GM19324 (cell line): ENCODE results near the gene JMJD6.
"Not testable (repeated sequence)": the region's sequence is repeated elsewhere in the genome, so short reads cannot be mapped to it uniquely, and the experiment has no call there.

Experiments used
- ATAC-seq: cut with Tn5 transposase; IDR thresholded peaks from one replicate; pipeline ENCODE4 v1.9.1; 2021; ENCODE audit warnings: mild to moderate bottlenecking, moderate library complexity; ENCODE audit not compliant: unreplicated experiment, low FRiP score

The JMJD6 gene

DNA sequence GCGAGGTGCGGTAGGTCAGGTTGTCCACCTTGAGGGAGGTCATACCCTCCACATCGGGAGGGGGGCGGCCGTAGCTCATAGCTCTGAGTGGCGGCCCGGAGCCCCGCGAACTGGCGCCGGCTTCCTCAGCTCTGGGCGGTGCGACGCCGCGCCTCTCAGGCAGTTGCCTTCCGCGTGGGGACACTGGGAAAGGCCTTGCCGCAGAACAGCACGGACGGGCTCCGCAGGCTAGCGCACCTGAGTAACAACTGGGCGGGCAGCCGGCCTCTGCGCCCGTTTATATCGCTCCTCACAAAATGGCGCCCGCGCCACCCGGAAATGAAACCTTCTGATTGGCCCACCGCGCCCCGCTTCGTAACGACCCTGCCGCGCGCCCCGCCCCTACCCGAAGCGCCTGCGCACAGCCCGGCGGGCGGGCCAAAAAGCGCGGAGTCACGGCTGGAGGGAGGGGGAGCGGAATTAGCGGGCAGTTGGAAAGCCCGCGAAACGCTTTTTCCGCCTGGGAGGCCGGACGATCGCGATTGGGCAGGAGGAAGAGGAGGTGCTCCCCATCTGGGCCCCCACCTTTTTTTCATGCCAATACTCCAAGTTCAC is 10.8 kb upstream of the JMJD6 start, which contains the start of gene SRSF2:
Gene SRSF2, minus strand, starts transcription at position 250 of the 594 bp plus-strand sequence. Its CDS starts 171 bp downstream, at position 79.
- peak; percentile 82 for ATAC-seq

DNA sequence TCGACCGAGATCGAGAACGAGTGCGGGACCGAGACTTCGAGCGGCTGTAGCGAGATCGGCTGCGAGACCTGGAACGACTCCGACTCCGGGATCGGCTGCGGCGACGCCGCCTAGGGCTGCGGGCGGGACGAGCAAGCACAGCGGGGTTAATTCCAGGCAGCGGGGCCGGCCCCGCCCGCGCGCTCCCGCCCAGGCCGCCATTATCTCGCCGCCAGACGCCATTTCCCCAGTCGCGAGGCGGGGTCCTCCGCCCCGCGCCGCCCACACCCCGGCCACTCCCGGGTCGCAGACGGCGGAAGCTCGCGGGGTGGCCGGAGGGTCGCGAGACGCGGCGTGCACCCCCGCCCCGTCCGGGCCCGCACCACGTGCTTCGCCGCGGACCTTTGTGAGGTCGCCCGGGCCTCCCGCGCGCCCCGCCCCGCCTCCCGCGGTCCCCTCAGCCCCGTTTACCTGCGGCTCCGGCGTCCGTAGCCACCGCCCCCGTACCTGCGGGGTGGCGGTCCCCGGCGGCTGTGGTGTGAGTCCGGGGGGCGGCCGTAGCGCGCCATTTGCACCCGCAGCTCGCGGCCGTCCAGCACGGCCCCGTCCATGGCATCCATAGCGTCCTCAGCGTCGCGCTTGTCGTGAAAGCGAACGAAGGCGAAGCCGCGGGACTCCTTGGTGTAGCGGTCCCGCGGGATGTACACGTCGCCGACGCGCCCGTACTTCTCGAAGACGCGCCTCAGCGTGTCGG is 10.1 kb upstream of the JMJD6 start:
- ATAC-seq, result peak; percentile 20

DNA sequence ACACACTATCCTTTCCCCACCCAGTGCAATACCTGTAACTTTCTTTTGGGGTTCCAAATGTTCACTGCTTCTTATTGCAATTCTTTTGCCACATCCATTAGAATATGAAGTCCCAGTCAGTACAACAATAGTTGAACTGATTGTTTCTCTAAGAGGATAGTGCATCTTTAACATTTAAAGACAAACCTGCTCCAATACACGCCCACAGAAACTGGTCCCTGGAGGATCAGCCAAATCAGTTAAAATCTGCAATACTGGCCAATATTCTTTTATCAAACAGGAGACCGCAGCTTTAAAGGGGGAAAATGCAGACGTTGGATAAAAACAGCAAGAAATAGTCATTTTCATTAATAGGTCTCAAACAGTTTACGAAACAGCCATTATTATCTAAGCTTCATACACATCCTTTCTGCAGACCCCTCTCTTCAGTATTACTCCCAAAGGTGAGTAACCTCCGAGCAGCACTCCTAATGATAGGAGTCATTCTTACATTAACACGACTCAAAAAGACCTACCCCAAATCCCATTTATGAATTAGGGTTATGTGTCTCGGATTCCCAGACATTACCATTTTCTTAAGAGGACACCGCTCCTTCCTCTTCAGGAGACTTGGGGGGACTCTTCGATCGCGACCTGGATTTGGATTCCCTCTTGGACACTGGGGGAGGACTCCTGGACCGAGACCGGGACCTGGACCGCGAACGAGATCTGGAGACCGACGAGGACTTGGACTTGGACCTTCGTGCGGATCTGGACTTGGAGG is 9.4 kb upstream of the JMJD6 start:
- no peak for ATAC-seq

DNA sequence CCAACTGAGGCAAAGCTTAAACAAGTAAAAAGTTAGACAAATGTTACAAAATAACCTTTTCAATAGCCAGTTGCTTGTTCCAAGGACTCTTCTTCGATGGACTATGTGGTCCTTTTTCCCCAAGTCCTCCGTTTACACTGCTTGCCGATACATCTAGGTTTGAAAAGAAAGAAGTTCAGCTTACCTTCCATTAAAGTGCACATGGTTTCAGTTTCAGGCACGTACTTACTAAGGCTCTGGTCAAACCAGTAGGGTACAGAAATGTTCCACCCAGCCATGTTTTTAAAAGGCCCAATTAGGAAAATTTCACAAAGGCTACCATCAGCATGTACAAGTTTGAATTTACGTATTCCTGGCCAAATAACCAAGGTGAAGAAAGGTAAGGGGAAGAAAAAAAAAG is 8.6 kb upstream of the JMJD6 start:
- ATAC-seq, result no peak

DNA sequence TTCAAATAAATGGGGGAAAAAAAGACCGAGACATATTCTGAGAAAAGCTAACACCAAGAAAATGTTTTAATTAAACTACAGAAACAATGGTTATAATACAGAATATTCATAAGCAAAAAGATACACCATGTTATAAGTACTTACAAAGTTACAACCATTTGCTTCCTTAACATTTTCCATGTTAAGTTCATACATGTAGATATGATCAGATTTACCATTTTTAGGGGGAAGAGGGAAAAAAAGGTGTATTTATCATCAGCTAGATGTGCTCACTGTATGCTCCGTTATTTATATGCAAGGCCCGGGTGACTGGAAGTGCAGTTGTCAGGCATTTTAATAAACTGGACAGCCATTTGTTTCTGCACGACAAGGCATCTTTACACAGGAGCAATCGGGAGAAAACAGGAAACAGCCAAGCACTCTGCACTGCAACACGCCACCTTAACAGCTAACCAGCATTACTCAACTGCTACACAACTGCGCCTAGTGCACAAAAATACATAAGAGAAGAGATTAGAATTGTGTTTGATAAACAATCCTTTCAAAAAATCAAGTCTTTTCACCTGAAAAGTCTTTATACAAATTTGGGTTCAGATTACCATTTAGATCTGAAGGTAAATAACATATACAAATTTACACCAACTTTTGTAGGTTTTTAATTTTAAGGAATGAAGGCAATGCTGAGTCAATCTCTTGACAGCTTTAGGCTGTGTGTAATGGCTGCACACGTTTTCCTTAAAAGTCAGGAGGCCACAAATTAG is 7.9 kb upstream of the JMJD6 start:
- ATAC-seq, result no peak

DNA sequence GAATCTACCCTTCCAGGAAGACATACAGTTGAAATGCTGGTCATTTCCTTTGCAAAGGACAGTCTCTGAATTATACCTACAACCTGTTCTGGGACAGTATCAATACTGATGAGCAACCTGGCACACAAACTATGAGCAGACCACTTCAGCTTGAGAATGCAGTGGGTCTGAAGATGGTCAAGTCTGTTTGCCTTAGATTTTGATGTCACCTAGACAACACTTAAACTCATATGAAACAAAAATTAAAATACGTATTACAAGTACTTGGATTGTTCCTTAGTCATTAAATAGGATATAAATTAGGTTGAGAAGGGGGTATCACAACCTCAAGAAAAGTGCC is 7.2 kb upstream of the JMJD6 start:
- no peak for ATAC-seq

DNA sequence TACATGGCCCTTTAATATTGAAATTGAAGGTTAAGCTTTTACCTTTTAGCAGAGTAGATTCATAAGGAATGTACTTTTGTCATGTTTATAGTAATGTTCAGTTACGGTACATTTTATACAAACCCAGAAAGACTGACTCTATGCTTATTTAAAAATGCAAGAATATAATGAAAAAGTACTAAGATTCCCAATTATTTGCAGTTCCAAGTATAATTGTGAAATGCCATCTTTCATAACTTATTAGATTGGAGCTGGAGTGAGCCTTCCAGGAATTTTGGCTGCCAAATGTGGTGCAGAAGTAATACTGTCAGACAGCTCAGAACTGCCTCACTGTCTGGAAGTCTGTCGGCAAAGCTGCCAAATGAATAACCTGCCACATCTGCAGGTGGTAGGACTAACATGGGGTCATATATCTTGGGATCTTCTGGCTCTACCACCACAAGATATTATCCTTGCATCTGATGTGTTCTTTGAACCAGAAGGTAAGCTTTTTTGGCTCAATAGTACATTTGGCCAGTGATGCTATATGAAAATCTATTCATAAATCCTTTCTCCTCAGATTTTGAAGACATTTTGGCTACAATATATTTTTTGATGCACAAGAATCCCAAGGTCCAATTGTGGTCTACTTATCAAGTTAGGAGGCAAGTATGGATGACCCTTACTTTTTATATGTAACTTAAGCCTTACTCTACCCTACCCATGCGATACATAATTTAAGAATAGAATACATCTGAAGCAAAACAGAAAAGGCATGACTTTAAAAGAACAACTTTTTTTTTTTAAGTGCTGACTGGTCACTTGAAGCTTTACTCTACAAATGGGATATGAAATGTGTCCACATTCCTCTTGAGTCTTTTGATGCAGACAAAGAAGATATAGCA is 6.6 kb upstream of the JMJD6 start:
- ATAC-seq, result no peak

DNA sequence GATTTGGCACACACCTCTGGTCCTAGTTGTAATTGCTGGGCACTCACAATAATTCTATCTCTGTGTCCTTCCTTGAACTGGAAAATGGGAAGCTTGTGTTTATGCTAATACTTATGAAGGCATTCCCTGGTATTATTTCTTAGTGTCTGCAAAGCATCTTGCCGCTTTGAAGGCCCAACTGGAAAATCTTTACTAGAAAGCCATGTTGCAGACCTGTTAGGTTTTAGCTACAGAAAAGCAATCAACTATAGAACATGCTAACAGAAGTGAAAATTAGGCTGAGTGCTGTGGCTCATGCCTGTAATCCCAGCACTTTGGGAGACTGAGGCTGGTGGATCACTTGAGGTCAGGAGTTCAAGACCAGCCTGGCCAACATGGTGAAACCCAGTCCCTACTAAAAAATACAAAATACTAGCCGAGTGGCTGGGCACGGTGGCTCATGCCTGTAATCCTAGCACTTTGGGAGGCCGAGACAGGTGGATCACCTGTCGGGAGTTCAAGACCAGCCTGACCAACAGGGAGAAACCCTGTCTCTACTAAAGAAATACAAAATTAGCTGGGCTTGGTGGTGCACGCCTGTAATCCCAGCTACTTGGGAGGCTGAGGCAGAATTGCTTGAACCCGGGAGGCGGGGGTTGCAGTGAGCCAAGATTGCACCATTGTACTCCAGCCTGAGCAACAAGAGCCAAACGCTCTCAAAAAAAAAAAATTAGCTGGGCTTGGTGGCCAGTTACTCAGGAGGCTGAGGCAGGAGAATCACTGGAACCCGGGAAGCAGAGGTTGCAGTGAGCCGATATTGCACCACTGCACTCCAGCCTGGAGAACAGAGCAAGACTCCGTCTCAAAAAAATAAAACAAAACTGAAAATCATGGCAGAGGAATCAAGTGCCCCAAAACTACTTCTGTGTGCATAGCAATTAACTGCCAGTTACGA is 5.7 kb upstream of the JMJD6 start:
- ATAC-seq, result not testable (repeated sequence)

DNA sequence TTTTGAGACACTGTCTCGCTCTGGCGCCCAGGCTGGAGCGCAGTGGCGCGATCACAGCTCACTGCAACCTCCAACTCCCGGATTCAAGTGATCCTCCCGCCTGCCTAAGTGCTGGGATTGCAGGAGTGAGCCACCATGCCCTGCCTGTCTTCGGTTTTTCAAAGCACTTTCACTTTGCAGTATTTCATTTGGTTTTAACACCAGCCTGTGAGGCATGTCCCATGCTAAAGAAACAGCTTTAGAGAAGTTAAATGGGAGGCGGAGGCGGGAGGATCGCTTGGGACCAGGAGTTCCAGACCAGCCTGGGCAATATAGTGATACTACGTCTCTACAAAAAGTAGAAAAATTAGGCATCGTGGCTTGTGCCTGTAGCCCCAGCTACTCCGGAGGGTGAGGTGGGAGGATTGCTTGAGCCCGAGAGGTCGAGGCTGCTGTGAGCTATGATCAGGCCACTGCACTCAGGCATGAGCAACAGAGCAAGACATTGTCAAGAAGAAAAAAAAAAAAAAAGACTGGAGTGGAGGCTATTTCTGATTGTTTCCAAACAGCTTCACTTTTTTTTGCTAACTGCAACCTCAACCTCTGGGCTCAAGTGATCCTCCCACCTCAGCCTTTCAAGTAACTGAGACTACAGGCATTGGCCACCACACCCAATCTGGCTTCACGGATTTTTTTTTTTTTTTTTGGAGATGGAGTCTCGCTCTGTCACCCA is 1.5 kb upstream of the JMJD6 start:
- ATAC-seq, result no peak

DNA sequence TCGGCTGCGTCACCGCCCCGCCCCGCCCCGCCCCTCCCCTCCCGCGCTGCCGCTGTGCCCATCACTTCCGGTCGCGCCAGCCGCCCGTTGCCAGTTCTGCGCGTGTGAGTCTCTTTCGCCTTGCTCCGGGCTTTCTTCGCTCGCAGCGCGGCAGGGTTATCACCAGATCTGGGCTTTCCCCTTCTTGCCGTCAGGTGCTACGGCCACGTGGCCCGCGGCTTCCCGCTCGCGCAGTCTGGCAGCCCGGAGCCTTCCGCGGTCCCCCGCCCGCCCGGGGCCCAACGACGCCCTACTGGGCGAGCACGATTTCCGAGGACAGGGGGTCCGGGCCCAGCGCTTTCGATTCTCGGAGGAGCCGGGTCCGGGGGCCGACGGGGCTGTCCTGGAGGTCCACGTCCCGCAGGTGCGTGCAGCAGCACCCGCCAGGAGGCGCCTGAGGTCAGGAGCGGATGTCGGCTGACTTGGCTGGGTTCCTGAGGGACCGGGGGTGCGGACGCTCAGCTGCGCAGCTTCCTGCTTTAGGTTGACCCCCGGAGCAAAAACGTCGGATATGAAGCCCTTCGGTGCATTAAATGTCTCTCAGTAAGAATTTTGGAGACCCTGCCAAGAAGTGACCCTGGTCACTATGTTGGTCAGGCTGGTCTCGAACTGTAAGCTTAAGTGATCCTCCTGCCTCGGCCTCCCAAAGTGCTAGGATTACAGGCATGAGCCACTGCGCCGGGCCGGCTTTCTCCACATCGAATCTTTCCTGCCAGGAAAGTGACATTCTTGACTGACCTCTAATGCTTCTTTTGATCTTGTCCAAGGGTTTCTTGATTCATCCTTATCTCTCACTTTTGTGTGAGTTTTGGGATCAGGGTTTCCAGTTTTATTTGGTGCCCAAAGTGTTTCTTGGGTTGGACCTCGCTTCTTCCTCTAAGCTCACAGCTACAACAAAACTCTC is 641 bp upstream of the JMJD6 start, which contains the start of gene METTL23:
Gene METTL23, plus strand, starts transcription at position 64 of the 943 bp plus-strand sequence. CDS start 2,872 bp downstream, outside the sequence.
- peak; percentile 38 for ATAC-seq

DNA sequence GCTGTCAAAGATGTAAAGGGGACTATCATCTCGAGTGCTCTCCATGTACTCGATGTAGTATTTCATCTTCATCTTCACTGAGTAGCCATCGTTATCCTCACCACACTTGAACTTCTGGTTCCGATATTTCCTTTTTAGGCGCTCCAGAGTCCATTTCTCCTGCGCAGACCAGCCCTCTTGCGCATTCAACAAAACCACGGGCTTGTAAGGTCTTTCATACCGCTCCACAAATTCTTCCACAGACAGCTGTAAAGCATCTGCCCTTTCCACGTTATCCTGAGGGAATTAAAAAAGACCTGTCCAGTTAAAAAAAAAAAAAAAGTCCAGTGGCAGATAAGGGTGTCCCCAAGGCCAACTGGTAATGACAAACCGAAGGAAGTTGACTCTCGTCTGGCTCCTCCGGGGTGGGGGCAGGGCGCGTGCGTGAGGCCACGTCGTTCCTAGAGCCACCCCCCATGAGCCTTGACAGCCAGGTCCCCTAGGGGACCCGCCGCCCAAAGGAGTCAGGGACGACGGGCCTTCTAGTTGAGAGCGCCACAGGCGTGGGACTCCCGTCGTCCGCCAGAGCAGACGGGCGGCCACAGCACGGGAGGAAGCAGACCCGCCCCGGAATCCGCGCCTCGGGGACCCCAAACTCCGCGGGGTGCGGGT is 701 bp downstream of the JMJD6 start:
- peak; percentile 8 for ATAC-seq

DNA sequence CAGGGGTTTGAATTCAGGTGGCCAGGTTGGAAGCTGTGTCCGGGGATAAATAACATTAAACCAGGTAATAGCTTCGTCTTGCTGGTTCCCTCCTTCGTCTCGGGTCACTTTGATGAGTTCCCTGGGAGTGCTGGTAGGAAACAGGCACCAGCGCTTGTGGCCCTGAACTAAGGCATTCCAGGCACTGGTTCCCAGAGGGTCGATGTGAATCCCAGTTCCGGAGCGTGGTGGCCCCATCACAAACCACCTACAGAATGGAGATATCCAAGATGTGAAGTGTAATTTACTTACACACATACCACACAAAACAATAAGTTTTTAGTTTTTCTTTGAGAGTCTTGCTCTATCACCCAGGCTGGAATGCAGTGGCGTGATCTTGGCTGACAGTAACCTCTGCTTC is 2.6 kb downstream of the JMJD6 start:
- ATAC-seq, result no peak

DNA sequence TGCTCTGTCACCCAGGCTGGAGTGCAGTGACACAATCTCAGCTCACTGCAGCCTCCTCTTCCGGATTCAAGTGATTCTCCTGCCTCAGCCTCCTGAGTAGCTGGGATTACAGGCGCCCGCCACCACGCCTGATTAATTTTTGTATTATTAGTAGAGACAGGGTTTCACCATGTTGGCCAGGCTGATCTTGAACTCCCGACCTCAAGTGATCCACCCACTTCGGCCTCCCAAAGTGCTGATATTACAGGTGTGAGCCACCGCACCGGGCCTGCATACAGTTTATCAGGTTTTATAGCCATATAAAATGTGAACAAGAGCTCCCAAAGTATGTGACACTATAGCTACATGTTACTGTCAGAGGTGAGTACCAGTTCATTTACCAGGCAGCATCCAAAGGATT is 3.4 kb downstream of the JMJD6 start:
- ATAC-seq, result not testable (repeated sequence)

DNA sequence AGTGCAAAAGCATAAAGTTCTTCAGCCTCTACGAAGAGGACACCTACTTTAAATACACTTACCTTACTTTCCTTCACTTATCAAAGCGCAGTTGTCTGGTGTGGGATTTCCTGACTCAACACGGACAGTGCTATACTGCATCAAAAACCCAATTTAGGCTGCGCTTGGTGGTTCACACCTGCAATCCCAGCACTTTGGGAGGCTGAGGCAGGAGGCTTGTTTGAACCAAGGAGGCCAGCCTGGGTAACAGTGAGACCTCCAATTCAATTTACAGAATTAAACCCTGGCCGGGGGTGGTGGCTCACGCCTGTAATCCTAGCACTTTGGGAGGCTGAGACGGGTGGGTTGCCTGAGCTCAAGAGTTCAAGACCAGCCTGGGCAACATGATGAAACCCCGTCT is 4.1 kb downstream of the JMJD6 start:
- ATAC-seq, result no peak

DNA sequence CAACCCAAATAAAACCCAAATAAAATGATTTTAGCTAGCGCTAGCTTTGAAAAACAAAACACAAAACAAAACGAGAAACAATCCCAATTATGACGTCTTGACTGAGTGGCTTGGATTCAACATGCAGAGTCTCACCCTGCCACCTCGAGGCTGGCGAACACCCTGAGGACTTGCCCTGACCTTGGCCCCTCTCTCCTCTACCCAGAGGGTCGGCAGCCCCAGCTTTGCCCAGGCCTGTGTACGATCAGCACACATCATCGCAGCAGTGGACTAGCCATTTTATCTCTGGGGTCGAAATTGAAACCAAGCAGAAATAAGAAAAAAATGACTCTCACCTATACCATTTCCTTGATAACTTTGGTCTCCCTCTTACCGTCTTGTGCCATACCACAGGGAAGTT is 4.9 kb downstream of the JMJD6 start:
- no peak for ATAC-seq

DNA sequence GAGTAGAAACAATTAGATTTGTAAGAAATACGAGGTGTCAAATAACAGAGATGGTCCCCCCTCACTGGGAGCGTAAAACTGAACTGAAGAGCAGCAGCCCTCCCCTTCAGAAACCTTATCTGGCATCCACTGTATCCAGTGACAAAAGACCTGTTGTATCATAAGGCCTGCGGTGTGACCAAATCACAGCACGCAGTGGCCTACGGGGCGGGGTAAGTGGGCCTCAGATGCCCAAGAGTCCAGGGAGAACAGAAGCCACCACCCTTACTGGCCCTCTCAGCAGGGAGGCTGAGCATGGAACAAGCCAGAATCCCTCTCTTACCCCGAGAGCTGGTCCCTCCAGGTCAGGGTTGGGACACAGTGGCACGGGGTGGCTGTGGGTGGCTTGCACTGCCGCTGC is 5.5 kb downstream of the JMJD6 start:
- ATAC-seq, result no peak

DNA sequence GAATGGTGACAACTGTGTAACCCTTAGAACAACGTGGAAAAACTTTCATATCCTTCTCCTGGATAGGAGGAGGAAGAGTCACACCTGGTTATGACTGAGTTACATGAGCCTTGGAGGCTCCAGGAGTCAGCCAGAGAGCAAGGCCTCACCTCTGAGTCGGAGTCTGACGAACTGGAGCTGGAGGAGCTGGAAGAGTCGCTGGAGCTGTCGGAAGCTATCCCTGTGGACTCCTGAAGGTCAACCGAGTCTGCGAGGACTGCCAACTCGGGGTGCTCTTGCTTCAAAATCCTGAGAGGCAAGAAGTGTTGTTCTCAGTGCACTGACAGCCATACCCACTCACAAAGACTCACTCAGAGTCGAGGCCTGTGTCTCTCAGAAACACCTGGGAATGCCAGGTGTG is 6.2 kb downstream of the JMJD6 start:
- no peak for ATAC-seq
